Left kidney (tissue), 2 donors: ENCODE measurements around the gene BRWD1. TPM values are rescaled to one million over a fixed set of nuclear protein-coding genes. Genes with fewer than 3 reads are reported as not detected.
"Not testable (repeated sequence)": the region's sequence is repeated elsewhere in the genome, so short reads cannot be mapped to it uniquely, and the experiment has no call there.

Source experiments
- DNase-seq: peaks from one replicate; pipeline ENCODE4 v3.0.0-alpha.2; 2013
- polyA plus RNA-seq: library from polyadenylated mRNA; unstranded; fragments of 120-200 nt; gene quantifications from one replicate; pipeline ENCODE4 v1.2.1, GENCODE V29; 2013; ENCODE audit not compliant: insufficient read length

BRWD1 gene
- polyA plus RNA-seq, 1 donor: 57.8 TPM

- DNase-seq: not testable (repeated sequence)
Observed at GRCh38 chr21:39136138-39136537, 177.3 kb downstream of the BRWD1 start.

GRCh38 chr21:39134288-39134810, 179.1 kb downstream of the BRWD1 start:
- DNase-seq: no peak

Other genes with a start within 250 kb of the BRWD1 start
- gene PSMG1, start 130.2 kb downstream of the BRWD1 start, polyA plus RNA-seq: 52.6 TPM
- 741 TPM for gene HMGN1, start 35.5 kb upstream of the BRWD1 start, polyA plus RNA-seq
- 7.0 TPM for gene LCA5L, start 132.1 kb upstream of the BRWD1 start, polyA plus RNA-seq
- 4.3 TPM for gene SH3BGR, start 138.3 kb upstream of the BRWD1 start, polyA plus RNA-seq